Fibroblast of the aortic adventitia (primary cell): ENCODE results near the gene TMUB1. TPM values are rescaled to one million over a fixed set of nuclear protein-coding genes. Genes with fewer than 3 reads are reported as not detected.

Experiments used
- DNase-seq: peaks from one replicate; pipeline ENCODE4 v3.0.0-alpha.2; 2010; ENCODE audit warnings: low read depth
- H3K4me3 ChIP-seq: 2 replicates; pipeline ENCODE4 v1.5.1; 2011; ENCODE audit warnings: low read depth, mild to moderate bottlenecking, control low read depth, low read length, moderate library complexity
- CTCF ChIP-seq: IDR thresholded peaks from 2 replicates; pipeline ENCODE4 v1.5.1; 2011; ENCODE audit warnings: mild to moderate bottlenecking, low read length, control low read depth, inconsistent platforms; ENCODE audit not compliant: insufficient read depth
- total RNA-seq: library from RNA; depleted of rRNA; stranded (reverse); fragments of >200 nt; gene quantifications from 2 replicates; pipeline ENCODE4 v1.2.3, GENCODE V29; 2012; ENCODE audit warnings: low replicate concordance

The TMUB1 gene
- total RNA-seq, 1 donor, result 20.2 TPM

- no peak for TF ChIP-seq CTCF
- no peak overlapping the region for H3K4me3 ChIP-seq
- no peak for DNase-seq
These were observed 46.8 kb upstream of the TMUB1 start for GRCh38 chr7:151129960-151130591.

GRCh38 chr7:151129117-151129959 lies 46.0 kb upstream of the TMUB1 start:
- no peak for DNase-seq
- no peak for TF ChIP-seq CTCF
- H3K4me3 ChIP-seq, result no peak overlapping the region

- no peak for TF ChIP-seq CTCF
- DNase-seq, result no peak
- no peak overlapping the region for H3K4me3 ChIP-seq
These were observed 45.4 kb upstream of the TMUB1 start for GRCh38 chr7:151128716-151129115.

GRCh38 chr7:151128144-151128543 lies 44.9 kb upstream of the TMUB1 start:
- no peak for TF ChIP-seq CTCF
- H3K4me3 ChIP-seq, result no peak overlapping the region
- DNase-seq, result no peak

- no peak for TF ChIP-seq CTCF
- no peak for DNase-seq
- H3K4me3 ChIP-seq, result no peak overlapping the region
These were observed 43.3 kb upstream of the TMUB1 start for GRCh38 chr7:151126491-151127137.

- H3K4me3 ChIP-seq, result no peak overlapping the region
- DNase-seq, result no peak
- no peak for TF ChIP-seq CTCF
These were observed 42.7 kb upstream of the TMUB1 start for GRCh38 chr7:151125846-151126481.
